ENCODE data around the gene SECTM1.
"Not testable (repeated sequence)": the region's sequence is repeated elsewhere in the genome, so short reads cannot be mapped to it uniquely, and the experiment has no call there.

The SECTM1 gene
- total RNA-seq, result 1.7 to 7.0 reads per million in 2 donors

DNA sequence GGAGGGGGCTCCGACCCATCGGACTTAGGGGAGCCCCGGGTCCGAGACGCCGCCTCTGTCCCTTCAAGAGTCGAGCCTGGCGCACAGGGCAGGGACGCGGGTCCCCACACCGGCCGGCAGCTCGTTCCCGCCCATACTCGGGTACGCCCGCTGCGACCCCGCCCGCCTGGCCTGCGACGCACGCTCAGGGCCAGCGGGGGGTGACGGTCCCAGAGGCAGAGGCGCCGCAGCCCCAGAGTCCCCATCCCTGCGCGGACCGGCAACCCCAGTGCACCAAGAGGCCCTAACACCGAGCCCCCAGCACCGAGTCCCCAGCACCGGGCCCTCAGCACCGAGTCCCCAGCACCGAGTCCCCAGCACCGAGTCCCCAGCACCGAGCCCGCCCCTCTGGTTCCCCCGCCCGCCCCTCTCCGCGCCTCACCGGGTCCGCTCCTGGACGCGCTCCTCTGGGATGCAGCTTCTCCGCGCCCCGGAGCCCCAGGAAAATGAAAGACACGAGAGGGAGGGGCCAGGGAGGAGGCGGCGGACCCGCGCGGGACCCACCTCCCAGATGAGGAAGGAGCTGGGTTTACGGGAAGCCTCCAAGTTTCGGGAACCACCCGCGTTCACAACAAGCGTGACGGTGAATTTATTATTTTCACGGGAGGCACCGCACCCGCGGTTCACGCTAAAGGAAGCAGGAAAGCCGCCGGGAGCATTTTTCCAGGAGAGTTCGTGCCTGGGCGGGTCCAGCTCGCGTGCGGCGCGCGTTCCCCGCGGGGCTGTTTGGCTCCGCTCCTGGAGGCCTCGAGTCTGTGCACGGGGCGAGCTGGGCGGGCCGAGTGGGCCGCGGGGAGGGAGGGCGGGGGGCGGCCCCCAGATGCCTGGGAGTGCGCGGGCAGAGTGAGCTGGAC, at the start of gene SECTM1:
Gene SECTM1, minus strand, starts transcription at position 488 of the 893 bp plus-strand sequence. CDS start 6,526 bp downstream, outside the sequence.
- DNase-seq, result no peak

- DNase-seq, result no peak
Measured at GRCh38 chr17:82382933-82383255, 49.3 kb upstream of the SECTM1 start.

- not testable (repeated sequence) for DNase-seq
Measured at GRCh38 chr17:82382220-82382932, 48.8 kb upstream of the SECTM1 start.

GRCh38 chr17:82381703-82382009, 48.1 kb upstream of the SECTM1 start:
- not testable (repeated sequence) for DNase-seq

GRCh38 chr17:82380860-82381702, 47.5 kb upstream of the SECTM1 start:
- no peak for DNase-seq

GRCh38 chr17:82378741-82379021, 45.1 kb upstream of the SECTM1 start:
- no peak for DNase-seq

GRCh38 chr17:82377924-82378740, 44.6 kb upstream of the SECTM1 start:
- no peak for DNase-seq

DNA sequence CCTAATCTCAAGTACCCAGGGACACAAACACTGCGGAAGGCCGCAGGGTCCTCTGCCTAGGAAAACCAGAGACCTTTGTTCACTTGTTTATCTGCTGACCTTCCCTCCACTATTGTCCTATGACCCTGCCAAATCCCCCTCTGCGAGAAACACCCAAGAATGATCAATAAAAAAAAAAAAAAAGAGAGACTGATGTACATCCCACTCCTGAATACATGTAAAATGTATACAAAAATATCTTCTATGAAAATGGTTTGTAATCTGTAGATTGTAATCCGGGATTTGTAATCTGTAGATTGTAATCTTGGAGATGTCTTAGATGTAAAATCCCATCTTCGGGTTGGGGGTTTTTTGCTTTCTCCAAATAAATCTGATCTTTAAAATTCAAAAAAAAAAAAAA, 43.7 kb upstream of the SECTM1 start:
- not testable (repeated sequence) for DNase-seq

- no peak for DNase-seq
Measured at GRCh38 chr17:82376042-82376730, 42.6 kb upstream of the SECTM1 start.

DNA sequence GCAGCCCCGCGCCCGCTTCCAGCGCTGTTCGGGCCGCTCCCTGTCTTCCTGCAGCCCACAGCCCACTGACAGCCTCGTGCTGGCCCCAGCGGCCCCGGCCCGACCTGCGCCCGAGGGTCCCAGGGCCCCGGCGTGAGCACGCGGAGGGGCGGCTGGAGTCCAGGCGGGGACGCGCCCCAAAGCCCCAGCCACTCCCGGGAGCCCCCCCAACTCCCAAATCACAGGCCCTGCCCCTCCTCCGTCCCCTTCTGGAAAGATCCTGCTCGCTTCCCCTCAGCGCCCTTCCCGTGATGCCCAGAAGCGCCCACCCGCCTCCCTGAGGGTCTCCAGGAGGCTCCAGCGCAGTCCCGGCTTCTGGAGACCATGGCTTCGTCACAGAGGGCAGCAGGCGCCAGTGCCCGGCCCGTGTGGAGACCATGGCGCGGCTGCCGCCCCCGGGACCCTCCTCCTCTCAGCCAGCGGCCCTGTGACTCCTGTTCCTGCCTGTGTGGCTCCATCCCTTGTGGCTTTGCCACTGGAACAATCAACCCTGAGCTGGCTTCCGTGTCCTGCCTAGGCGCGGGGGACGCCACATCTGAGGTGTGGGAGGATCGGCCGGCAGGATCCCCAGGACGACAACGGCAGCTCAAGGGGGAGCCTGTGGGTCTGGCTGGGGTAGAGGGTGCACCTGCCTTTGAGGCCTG, 41.9 kb upstream of the SECTM1 start:
- no peak for DNase-seq

- no peak for DNase-seq
Measured at GRCh38 chr17:82374626-82375331, 41.2 kb upstream of the SECTM1 start.

GRCh38 chr17:82373731-82374625, 40.4 kb upstream of the SECTM1 start:
- DNase-seq, result no peak

- not testable (repeated sequence) for DNase-seq
Measured at GRCh38 chr17:82373072-82373452, 39.5 kb upstream of the SECTM1 start.

DNA sequence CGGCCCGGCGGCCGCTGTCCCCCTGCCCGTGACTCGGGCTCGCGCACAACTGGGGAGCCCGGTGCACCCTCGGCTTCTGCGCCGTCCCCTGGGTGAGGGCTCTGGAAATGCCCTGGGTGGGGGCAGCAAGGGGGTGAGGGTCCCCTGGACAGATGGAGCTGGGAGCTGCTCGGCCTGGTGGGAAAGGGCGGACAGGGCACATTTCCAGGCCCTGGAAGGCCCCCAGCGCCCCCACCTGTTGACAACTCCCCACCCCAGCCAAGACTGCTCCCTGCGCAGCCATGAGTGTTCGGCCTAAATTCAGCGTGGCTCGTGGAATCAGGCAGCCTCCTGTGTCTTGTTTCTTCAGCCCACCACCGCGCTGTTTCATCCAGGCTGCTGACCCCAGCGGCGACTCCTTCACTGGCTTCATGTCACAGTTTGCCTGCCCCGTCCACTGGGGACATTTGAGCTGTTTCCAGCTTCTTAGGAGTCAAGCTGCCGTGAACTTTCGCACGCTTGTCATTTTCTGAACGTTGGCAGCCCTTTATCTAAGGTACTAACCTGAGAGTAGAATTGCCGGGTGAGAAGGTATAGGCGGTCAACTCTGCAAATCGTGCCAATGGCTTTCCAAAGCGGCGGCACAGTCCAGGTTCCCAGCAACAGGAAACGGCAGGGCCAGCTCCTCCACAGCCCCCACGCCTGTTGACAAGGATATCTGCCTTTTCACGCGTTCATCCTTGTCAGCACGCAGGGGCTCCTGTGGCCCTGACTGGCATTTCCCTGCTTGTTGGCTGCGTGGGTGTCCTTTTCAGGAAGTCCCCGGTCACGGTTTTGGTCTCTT, 38.9 kb upstream of the SECTM1 start:
- DNase-seq, result no peak

GRCh38 chr17:82371333-82372248, 38.0 kb upstream of the SECTM1 start, which contains the start of gene UTS2R:
Gene UTS2R, plus strand, starts transcription at chr17:82371765. Its CDS starts 2,560 bp downstream, at chr17:82374325.
- no peak for DNase-seq

DNA sequence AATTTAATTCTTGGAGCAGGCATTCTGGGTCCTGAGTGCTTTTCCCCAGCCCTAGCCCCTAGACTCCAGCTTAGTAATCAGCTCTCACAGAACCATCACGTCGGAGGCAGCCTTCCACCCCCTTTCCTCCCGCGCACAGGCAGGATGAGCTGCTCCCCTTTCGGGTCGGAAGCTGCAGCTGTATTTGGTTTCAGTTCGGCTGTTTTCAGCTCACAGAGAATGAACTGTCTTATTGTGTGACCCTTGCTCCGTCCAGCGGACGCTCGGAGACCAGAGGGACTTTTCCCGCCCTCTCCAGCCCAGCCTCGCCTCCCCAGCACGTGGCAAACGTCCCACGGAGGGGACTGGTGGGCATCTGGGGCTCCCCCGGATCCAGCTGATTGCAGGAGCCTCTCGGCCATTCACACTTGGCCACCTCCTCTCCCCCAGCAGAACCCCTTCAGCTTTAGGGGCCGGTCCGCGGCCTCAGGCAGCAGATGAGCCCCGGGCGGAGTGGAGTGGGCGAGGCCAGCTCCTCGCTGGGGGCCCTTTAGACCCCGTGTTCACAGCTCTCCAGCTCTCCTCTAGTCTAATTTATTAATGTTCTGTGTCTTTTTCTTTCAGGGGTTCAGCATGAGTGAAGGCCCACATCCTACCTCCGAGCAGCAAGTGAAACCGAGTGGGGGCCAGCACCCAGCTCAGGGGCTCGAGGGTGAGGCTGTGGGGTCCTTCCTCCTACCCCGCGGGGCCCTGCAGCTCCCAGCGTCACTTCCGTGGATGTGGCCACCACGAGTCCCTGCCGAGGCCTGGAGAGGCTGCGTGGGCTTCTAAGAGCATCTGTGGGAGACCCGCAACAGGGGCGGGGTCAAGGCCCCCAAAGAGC, 37.1 kb upstream of the SECTM1 start:
- DNase-seq, result no peak

All from T-helper 9 cell (primary cell).